Peyer's patch (tissue), 4 donors: ENCODE results near the gene LCP1. TPM values are rescaled to one million over a fixed set of nuclear protein-coding genes. Genes with fewer than 3 reads are reported as not detected.
A peak's percentile ranks its signal among the peaks of the same experiment; 100 is the strongest.

Experiments
- DNase-seq, 3 donors: peaks; one replicate each; pipeline ENCODE4 v3.0.0-alpha.2; 2017 to 2019
- H3K27ac ChIP-seq, 4 donors: fragments of 200-600 bp; sonication (generic); one replicate each; pipeline ENCODE4 v1.5.1; 2016 to 2019
- H3K27me3 ChIP-seq, 2 donors: fragments of 200-600 bp; sonication (generic); one replicate each; pipeline ENCODE4 v1.5.1; 2019
- H3K36me3 ChIP-seq, 3 donors: fragments of 200-600 bp; sonication (generic); one replicate each; pipeline ENCODE4 v1.5.1; 2016 to 2019
- H3K4me1 ChIP-seq, 4 donors: fragments of 200-600 bp; sonication (generic); one replicate each; pipeline ENCODE4 v1.5.1; 2016 to 2019
- H3K4me3 ChIP-seq, 4 donors: fragments of 200-600 bp; sonication (generic); 1 replicate in 3 of 4; 2 replicates in 1 of 4; pipeline ENCODE4 v1.5.1; 2016 to 2019; ENCODE audit warnings: mild to moderate bottlenecking in 1 of 4
- H3K9me3 ChIP-seq, 4 donors: fragments of 200-600 bp; sonication (generic); one replicate each; pipeline ENCODE4 v1.5.1; 2016 to 2019; ENCODE audit warnings: mild to moderate bottlenecking in 1 of 4
- POLR2A ChIP-seq, 2 donors: fragments of 450-650 bp; IDR thresholded peaks; one replicate each; pipeline ENCODE4 v1.5.1; 2017; ENCODE audit warnings: antibody characterized with exemption in 2 of 2, mild to moderate bottlenecking in 2 of 2, moderate library complexity in 2 of 2
- total RNA-seq, 4 donors: library from RNA; depleted of rRNA; stranded (reverse); fragments of >200 nt; gene quantifications; one replicate each; pipeline ENCODE4 v1.1.0, GENCODE V29; 2016
- TF ChIP-seq, protein P1 (sequence below), 6 experiments: fragments of 450-650 bp in 4 of 6; fragments of 200-600 bp in 2 of 6; sonication (generic) in 1 of 6; IDR thresholded peaks; one replicate each; pipeline ENCODE4 v1.5.1; 2017 to 2019; ENCODE audit warnings: antibody characterized with exemption in 6 of 6, mild to moderate bottlenecking in 3 of 6, moderate library complexity in 1 of 6

LCP1 gene
- total RNA-seq, 4 donors from 2014 or later = 11.1 to 167 (median 19.2) TPM

- Histone ChIP-seq H3K27ac (peak overlapping the region; percentile 55 to 86 (median 74)), H3K9me3 (no peaks in the 10 kb centered on the region), H3K27me3 (no peaks in the 10 kb centered on the region), H3K36me3 (no peaks in the 10 kb centered on the region), H3K4me3 (peak overlapping the region; percentile 11 to 50 (median 40)), H3K4me1 (peaks cover 0 to 12% (median 2%) of the 10 kb centered on the region in 4 donors)
- TF ChIP-seq, protein P1, sequence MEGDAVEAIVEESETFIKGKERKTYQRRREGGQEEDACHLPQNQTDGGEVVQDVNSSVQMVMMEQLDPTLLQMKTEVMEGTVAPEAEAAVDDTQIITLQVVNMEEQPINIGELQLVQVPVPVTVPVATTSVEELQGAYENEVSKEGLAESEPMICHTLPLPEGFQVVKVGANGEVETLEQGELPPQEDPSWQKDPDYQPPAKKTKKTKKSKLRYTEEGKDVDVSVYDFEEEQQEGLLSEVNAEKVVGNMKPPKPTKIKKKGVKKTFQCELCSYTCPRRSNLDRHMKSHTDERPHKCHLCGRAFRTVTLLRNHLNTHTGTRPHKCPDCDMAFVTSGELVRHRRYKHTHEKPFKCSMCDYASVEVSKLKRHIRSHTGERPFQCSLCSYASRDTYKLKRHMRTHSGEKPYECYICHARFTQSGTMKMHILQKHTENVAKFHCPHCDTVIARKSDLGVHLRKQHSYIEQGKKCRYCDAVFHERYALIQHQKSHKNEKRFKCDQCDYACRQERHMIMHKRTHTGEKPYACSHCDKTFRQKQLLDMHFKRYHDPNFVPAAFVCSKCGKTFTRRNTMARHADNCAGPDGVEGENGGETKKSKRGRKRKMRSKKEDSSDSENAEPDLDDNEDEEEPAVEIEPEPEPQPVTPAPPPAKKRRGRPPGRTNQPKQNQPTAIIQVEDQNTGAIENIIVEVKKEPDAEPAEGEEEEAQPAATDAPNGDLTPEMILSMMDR (IDR thresholded peaks at IDR 0.05) = no peak
- no peak for TF ChIP-seq POLR2A (IDR thresholded peaks at IDR 0.05)
- no peak for DNase-seq
These were observed 1.8 kb downstream of the LCP1 start for GRCh38 chr13:46179969-46180763.

DNA sequence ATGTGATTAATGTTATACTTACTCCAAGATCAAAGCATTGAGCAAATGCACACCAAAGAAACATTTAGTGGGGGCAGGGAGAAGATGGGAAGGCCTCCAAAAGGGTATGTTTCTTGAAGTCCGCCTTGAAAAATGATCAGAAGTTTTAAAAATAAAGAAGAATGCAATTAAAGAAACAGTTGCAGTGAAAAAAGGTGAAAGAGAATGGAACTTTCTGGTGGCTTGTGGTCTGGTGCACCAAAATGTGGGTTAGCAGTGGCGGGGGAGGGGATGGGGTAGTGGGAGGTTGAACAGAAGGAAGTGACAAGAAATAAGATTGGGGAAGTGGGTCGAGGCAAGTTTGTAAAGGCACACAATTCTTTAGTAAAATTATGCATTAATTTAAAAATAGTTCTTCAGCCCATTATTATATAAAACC lies 2.5 kb downstream of the LCP1 start:
- Histone ChIP-seq H3K27me3 (no peaks in the 10 kb centered on the region), H3K4me3 (peak overlapping the region; percentile 11 to 50 (median 40)), H3K4me1 (peaks cover 0 to 15% (median 2%) of the 10 kb centered on the region in 4 donors), H3K9me3 (no peaks in the 10 kb centered on the region), H3K27ac (peak overlapping the region in 3 of 4 donors; percentile 55 to 86 (median 78)), H3K36me3 (no peaks in the 10 kb centered on the region)
- TF ChIP-seq POLR2A (IDR thresholded peaks at IDR 0.05) = no peak
- TF ChIP-seq, protein P1 (IDR thresholded peaks at IDR 0.05) = no peak
- peak; percentile 52 to 93 (median 92) for DNase-seq

DNA sequence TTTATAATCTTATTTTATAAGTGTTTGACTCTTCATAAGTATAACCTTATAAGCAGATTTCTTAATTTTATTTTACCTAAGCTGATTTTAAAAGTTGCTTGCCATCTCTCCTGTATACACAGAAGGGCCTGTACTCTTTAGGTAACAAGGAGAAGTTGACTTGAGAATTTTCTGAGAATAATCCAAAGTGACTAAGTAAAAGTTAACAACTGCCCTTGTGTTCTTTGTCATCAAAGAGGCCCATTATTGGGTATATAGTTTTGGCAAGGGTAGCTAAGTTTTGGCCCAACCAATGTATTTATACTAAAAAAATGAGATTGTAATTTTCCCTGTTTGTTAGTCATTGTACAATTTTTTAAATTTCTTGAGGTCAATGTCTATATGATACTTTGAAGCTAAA lies 3.2 kb downstream of the LCP1 start:
- H3K27ac ChIP-seq = peak overlapping the region in 1 of 4 donors; percentile 86
- H3K4me1 ChIP-seq = peaks cover 0 to 22% (median 2%) of the 10 kb centered on the region in 4 donors
- DNase-seq = no peak
- H3K9me3 ChIP-seq = no peaks in the 10 kb centered on the region
- no peaks in the 10 kb centered on the region for H3K27me3 ChIP-seq
- H3K4me3 ChIP-seq = peak overlapping the region in 3 of 4 donors; percentile 21 to 50 (median 40)
- no peak for TF ChIP-seq POLR2A (IDR thresholded peaks at IDR 0.05)
- TF ChIP-seq, protein P1 (IDR thresholded peaks at IDR 0.05) = no peak
- no peaks in the 10 kb centered on the region for H3K36me3 ChIP-seq

DNA sequence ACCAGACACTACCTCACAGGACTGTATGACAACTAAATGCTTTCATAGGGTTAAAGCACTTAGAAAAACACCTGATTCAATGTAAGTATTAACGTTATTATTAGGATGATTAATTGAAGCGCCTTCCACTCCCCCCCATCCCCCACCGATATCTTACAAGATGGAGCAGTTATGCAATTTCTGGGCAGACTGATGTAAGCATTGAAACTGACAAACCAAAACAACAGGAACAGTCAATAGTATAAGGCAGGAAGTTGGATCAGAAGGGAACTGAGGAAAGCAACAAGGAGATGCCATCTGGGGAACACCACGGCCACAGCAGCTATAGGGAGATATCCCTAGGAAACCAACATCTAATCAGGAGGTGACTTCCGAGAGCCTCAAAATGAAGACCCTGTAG lies 3.8 kb downstream of the LCP1 start:
- no peaks in the 10 kb centered on the region for H3K27me3 ChIP-seq
- peaks cover 0 to 29% (median 0%) of the 10 kb centered on the region in 4 donors for H3K4me1 ChIP-seq
- H3K36me3 ChIP-seq = no peaks in the 10 kb centered on the region
- H3K27ac ChIP-seq = peak overlapping the region; percentile 11 to 86 (median 54)
- TF ChIP-seq, protein P1 (IDR thresholded peaks at IDR 0.05) = no peak
- no peak for TF ChIP-seq POLR2A (IDR thresholded peaks at IDR 0.05)
- peak overlapping the region in 3 of 4 donors; percentile 20 to 40 (median 25) for H3K4me3 ChIP-seq
- no peak for DNase-seq
- H3K9me3 ChIP-seq = no peaks in the 10 kb centered on the region

- Histone ChIP-seq H3K36me3 (no peaks in the 10 kb centered on the region), H3K4me1 (peaks cover 0 to 35% (median 4%) of the 10 kb centered on the region in 4 donors), H3K27me3 (no peaks in the 10 kb centered on the region), H3K9me3 (no peaks in the 10 kb centered on the region), H3K27ac (peak overlapping the region; percentile 40 to 86 (median 70)), H3K4me3 (peak overlapping the region in 2 of 4 donors; percentile 25 to 40)
- no peak for TF ChIP-seq POLR2A (IDR thresholded peaks at IDR 0.05)
- TF ChIP-seq, protein P1 (IDR thresholded peaks at IDR 0.05) = no peak
- DNase-seq = peak in 2 of 3 donors; percentile 67 to 68
These were observed 5.2 kb downstream of the LCP1 start for GRCh38 chr13:46176756-46177155.
